Skeletal muscle tissue (tissue), 4 donors: ENCODE data around the gene AXDND1. TPM values are rescaled to one million over a fixed set of nuclear protein-coding genes. Genes with fewer than 3 reads are reported as not detected.
A peak's percentile ranks its signal among the peaks of the same experiment; 100 is the strongest.

ENCODE experiments used
- H3K27ac ChIP-seq: one replicate; pipeline ENCODE4 v1.7.0; 2013; ENCODE audit warnings: mild to moderate bottlenecking, low read depth, low read length, inconsistent platforms
- H3K27me3 ChIP-seq, 3 donors: one replicate each; pipeline ENCODE4 v1.7.0; 2013; ENCODE audit warnings: low read length in 3 of 3; ENCODE audit not compliant: control insufficient read depth in 3 of 3, insufficient read depth in 3 of 3
- H3K36me3 ChIP-seq, 3 donors: one replicate each; pipeline ENCODE4 v1.7.0; 2013; ENCODE audit warnings: low read length in 3 of 3; ENCODE audit not compliant: control insufficient read depth in 3 of 3, insufficient read depth in 3 of 3
- H3K4me1 ChIP-seq, 3 donors: one replicate each; pipeline ENCODE4 v1.7.0; 2013; ENCODE audit warnings: low read length in 3 of 3, mild to moderate bottlenecking in 3 of 3; ENCODE audit not compliant: control insufficient read depth in 3 of 3, insufficient read depth in 3 of 3
- H3K4me3 ChIP-seq, 3 donors: one replicate each; pipeline ENCODE4 v1.7.0; 2013; ENCODE audit warnings: low read length in 3 of 3
- H3K9ac ChIP-seq, 3 donors: one replicate each; pipeline ENCODE4 v1.7.0; 2013; ENCODE audit warnings: low read length in 3 of 3, mild to moderate bottlenecking in 3 of 3, moderate library complexity in 2 of 3, low read depth in 1 of 3
- H3K9me3 ChIP-seq, 3 donors: one replicate each; pipeline ENCODE4 v1.7.0; 2013; ENCODE audit warnings: low read length in 3 of 3; ENCODE audit not compliant: control insufficient read depth in 3 of 3
- total RNA-seq: library from RNA; depleted of rRNA; stranded (reverse); fragments of >200 nt; gene quantifications from one replicate; pipeline ENCODE4 v1.2.3, GENCODE V29; 2014
- donor health status: Osteomylitis.

AXDND1 gene
- under 0.01 TPM for total RNA-seq

DNA sequence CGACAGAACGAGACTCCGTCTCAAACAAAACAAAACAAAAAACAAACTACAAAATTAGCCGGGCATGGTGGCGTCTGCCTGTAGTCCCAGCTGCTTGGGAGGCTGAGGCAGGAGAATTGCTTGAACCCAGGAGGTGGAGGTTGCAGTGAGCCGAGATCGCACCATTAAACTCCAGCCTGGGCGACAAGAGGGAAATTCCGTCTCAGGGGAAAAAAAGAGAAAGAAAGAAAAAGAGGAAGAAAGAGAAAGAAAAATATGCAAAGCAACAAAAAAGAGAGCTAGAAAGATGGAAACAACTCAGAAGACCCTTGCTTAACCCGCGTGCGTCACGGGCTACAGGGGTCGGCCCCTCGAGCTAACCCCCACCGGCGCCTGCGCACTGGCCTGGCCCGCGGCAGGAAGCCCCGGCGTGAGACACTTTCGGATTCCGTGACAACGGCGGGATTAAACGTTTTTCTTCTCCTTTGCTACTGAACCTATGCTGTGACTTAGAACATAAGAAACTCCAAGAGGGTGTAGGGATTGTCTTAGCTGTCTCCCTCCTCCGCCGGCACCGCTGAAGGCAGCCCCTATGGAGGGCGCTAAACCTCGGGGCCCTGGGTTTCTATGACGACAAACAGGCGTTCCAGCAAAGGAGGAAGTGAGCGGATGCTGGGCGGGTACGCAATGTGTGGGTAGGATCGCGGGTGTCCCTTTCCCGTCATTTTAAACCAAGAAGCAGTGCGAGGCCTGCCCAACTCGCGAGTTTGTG is at the start of gene AXDND1:
Gene AXDND1, plus strand, starts transcription at position 630 of the 751 bp plus-strand sequence. CDS start 539 bp downstream, outside the sequence.
- Histone ChIP-seq H3K27me3 (no peaks in the 10 kb centered on the region), H3K9me3 (no peaks in the 10 kb centered on the region), H3K4me3 (peak within 1 kb of the TSS; percentile 92 to 94 (median 93)), H3K9ac (peak within 1 kb of the TSS; percentile 85 to 89 (median 89)), H3K4me1 (peaks cover 2 to 5% (median 3%) of the 10 kb centered on the region in 3 donors), H3K27ac (peak within 1 kb of the TSS; percentile 89), H3K36me3 (no peaks in the 10 kb centered on the region)

- no peaks in the 10 kb centered on the region for H3K4me1 ChIP-seq
- peaks cover 0 to 5% (median 4%) of the 10 kb centered on the region in 3 donors for H3K36me3 ChIP-seq
- no peak overlapping the region for H3K4me3 ChIP-seq
- no peaks in the 10 kb centered on the region for H3K9me3 ChIP-seq
- H3K27me3 ChIP-seq: no peaks in the 10 kb centered on the region
- no peak overlapping the region for H3K27ac ChIP-seq
- no peak overlapping the region for H3K9ac ChIP-seq
Measured at GRCh38 chr1:179318491-179318890, 47.3 kb upstream of the AXDND1 start.

GRCh38 chr1:179321533-179322216 is 44.1 kb upstream of the AXDND1 start:
- Histone ChIP-seq H3K27ac (no peak overlapping the region), H3K36me3 (peaks cover 0 to 9% (median 5%) of the 10 kb centered on the region in 3 donors), H3K27me3 (no peaks in the 10 kb centered on the region), H3K4me3 (no peak overlapping the region), H3K4me1 (no peaks in the 10 kb centered on the region), H3K9me3 (no peaks in the 10 kb centered on the region), H3K9ac (no peak overlapping the region)

DNA sequence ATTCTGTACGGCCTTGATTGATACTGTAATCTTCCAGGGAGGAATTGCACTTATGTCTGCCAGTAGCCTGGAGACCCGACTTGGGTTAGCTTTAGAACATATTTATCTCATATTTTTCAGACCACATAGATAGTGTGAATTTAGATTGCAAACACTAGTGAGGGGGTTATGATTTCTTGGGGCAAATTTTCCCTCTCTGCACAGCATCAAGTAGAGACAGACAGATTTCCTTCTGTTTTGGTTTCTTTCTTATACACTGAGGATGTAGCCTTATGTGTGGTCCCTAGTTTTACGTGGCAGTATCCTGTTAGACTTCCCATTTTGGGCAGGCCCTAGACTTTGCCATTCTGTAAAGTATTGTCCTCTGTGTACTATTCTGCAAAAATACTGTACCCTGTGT is 43.2 kb upstream of the AXDND1 start:
- no peaks in the 10 kb centered on the region for H3K27me3 ChIP-seq
- no peak overlapping the region for H3K4me3 ChIP-seq
- peaks cover 0 to 9% (median 5%) of the 10 kb centered on the region in 3 donors for H3K36me3 ChIP-seq
- H3K9me3 ChIP-seq: no peaks in the 10 kb centered on the region
- H3K27ac ChIP-seq: no peak overlapping the region
- H3K4me1 ChIP-seq: no peaks in the 10 kb centered on the region
- no peak overlapping the region for H3K9ac ChIP-seq

DNA sequence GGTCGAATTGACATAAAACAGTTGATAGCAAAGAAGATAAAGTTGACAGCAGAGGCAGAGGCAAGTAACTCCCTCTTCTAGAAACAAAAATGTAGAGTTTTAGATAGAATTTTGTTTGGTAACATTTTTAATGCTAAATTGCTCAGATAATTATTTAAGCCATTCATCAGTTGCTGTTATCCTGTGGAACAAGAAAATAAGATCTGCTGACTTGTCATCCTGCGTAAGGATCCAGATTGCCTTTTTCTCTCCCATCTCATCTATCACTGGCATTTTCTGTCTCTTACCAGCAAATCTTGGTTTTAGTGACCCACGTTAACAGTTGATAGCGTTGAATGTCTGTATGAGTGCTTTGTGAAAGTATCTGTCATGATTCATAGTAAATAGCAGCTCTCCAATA is 42.3 kb upstream of the AXDND1 start:
- H3K4me1 ChIP-seq: no peaks in the 10 kb centered on the region
- no peaks in the 10 kb centered on the region for H3K9me3 ChIP-seq
- peaks cover 0 to 9% (median 3%) of the 10 kb centered on the region in 3 donors for H3K36me3 ChIP-seq
- H3K27me3 ChIP-seq: no peaks in the 10 kb centered on the region
- H3K27ac ChIP-seq: no peak overlapping the region
- no peak overlapping the region for H3K9ac ChIP-seq
- H3K4me3 ChIP-seq: no peak overlapping the region

GRCh38 chr1:179325836-179326235 is 39.9 kb upstream of the AXDND1 start:
- Histone ChIP-seq H3K4me1 (no peaks in the 10 kb centered on the region), H3K27me3 (no peaks in the 10 kb centered on the region), H3K9me3 (no peaks in the 10 kb centered on the region)

GRCh38 chr1:179326746-179327145 is 39.0 kb upstream of the AXDND1 start:
- Histone ChIP-seq H3K9me3 (no peaks in the 10 kb centered on the region), H3K9ac (no peak overlapping the region), H3K36me3 (peaks cover 0 to 9% (median 0%) of the 10 kb centered on the region in 3 donors), H3K27ac (no peak overlapping the region), H3K4me3 (no peak overlapping the region), H3K4me1 (no peaks in the 10 kb centered on the region), H3K27me3 (no peaks in the 10 kb centered on the region)

More at GRCh38 chr1:179325836-179326235, 39.9 kb upstream of the AXDND1 start:
- Histone ChIP-seq H3K9ac (no peak overlapping the region), H3K4me3 (no peak overlapping the region), H3K27ac (no peak overlapping the region), H3K36me3 (peaks cover 0 to 9% (median 0%) of the 10 kb centered on the region in 3 donors)

- no peaks in the 10 kb centered on the region for H3K4me1 ChIP-seq
- no peaks in the 10 kb centered on the region for H3K9me3 ChIP-seq
- H3K4me3 ChIP-seq: no peak overlapping the region
- H3K27me3 ChIP-seq: no peaks in the 10 kb centered on the region
- no peak overlapping the region for H3K9ac ChIP-seq
- H3K36me3 ChIP-seq: peaks cover 0 to 9% (median 0%) of the 10 kb centered on the region in 3 donors
- H3K27ac ChIP-seq: no peak overlapping the region
Measured at GRCh38 chr1:179327196-179327595, 38.6 kb upstream of the AXDND1 start.

- Histone ChIP-seq H3K9me3 (no peaks in the 10 kb centered on the region), H3K27ac (no peak overlapping the region), H3K36me3 (peaks cover 0 to 9% (median 0%) of the 10 kb centered on the region in 3 donors), H3K4me1 (no peaks in the 10 kb centered on the region), H3K4me3 (no peak overlapping the region), H3K9ac (no peak overlapping the region), H3K27me3 (no peaks in the 10 kb centered on the region)
Measured at GRCh38 chr1:179327679-179328078, 38.1 kb upstream of the AXDND1 start.

- no peaks in the 10 kb centered on the region for H3K4me1 ChIP-seq
- no peaks in the 10 kb centered on the region for H3K27me3 ChIP-seq
- no peak overlapping the region for H3K27ac ChIP-seq
- H3K4me3 ChIP-seq: no peak overlapping the region
- H3K9me3 ChIP-seq: no peaks in the 10 kb centered on the region
- no peaks in the 10 kb centered on the region for H3K36me3 ChIP-seq
- H3K9ac ChIP-seq: no peak overlapping the region
Measured at GRCh38 chr1:179329862-179330261, 35.9 kb upstream of the AXDND1 start.
